Thyroid gland (tissue), 4 donors: Measurements from ENCODE around the gene KCTD19. TPM values are rescaled to one million over a fixed set of nuclear protein-coding genes. Genes with fewer than 3 reads are reported as not detected.

Source experiments
- DNase-seq, 2 donors: peaks; one replicate each; pipeline ENCODE4 v3.0.0-alpha.2; 2019
- H3K27ac ChIP-seq, 3 donors: fragments of 200-600 bp; sonication (generic); 1 replicate in 2 of 3; 2 replicates in 1 of 3; pipeline ENCODE4 v1.5.1; 2016 to 2019; ENCODE audit warnings: mild to moderate bottlenecking in 1 of 3, moderate library complexity in 1 of 3
- H3K27me3 ChIP-seq: fragments of 200-600 bp; sonication (generic); one replicate; pipeline ENCODE4 v1.5.1; 2019
- H3K36me3 ChIP-seq, 2 donors: fragments of 200-600 bp; sonication (generic); one replicate each; pipeline ENCODE4 v1.5.1; 2016 to 2019
- H3K4me1 ChIP-seq, 2 donors: fragments of 200-600 bp; sonication (generic); one replicate each; pipeline ENCODE4 v1.5.1; 2017 to 2019
- H3K4me3 ChIP-seq, 3 donors: fragments of 200-600 bp; sonication (generic); replicated peaks in 1 of 3; 1 replicate in 2 of 3; 2 replicates in 1 of 3; pipeline ENCODE4 v1.5.1; 2016; ENCODE audit warnings: mild to moderate bottlenecking in 1 of 3
- H3K9me3 ChIP-seq: fragments of 200-600 bp; sonication (generic); one replicate; pipeline ENCODE4 v1.5.1; 2017
- CTCF ChIP-seq, 6 experiments: fragments of 200-600 bp in 3 of 6; fragments of 450-650 bp in 3 of 6; sonication (generic) in 3 of 6; IDR thresholded peaks; one replicate each; pipeline ENCODE4 v1.5.1; 2016 to 2019; ENCODE audit warnings: antibody characterized with exemption in 6 of 6, mild to moderate bottlenecking in 2 of 6, inconsistent platforms in 1 of 6, moderate library complexity in 1 of 6
- POLR2A ChIP-seq, 2 donors: fragments of 450-650 bp; IDR thresholded peaks; one replicate each; pipeline ENCODE4 v1.6.1; 2017; ENCODE audit warnings: antibody characterized with exemption in 2 of 2, mild to moderate bottlenecking in 2 of 2, moderate library complexity in 1 of 2
- WGBS, 2 donors: methylation state at CpG; one replicate each; pipeline ENCODE4 v1.1.5; 2017; 5-methylcytosine and 5-hydroxymethylcytosine counted together
- intact Hi-C: fragments of 100-400 bp; cut with DNase I; formaldehyde crosslinking; loops from one replicate; pipeline ENCODE4 v1.15.1; 2023
- total RNA-seq, 4 donors: library from RNA; depleted of rRNA; stranded (reverse); fragments of >200 nt; gene quantifications; one replicate each; pipeline ENCODE4 v1.2.3, GENCODE V29; 2016

KCTD19 gene
- total RNA-seq, 4 donors from 2014 or later: 2.6 TPM; not detected in 3

GRCh38 chr16:67349172-67349571, 22.6 kb upstream of the KCTD19 start:
- Histone ChIP-seq H3K4me3 (no peak overlapping the region), H3K27ac (no peak overlapping the region), H3K27me3 (no peaks in the 10 kb centered on the region), H3K9me3 (no peaks in the 10 kb centered on the region), H3K4me1 (no peaks in the 10 kb centered on the region), H3K36me3 (no peaks in the 10 kb centered on the region)
- no peak for DNase-seq
- intact Hi-C loops: no loop called here
- TF ChIP-seq POLR2A (IDR thresholded peaks at IDR 0.05) (no peak), CTCF (IDR thresholded peaks at IDR 0.05) (peak in 2 of 6 experiments; percentile 14 to 25)

- Histone ChIP-seq H3K9me3 (no peaks in the 10 kb centered on the region), H3K27ac (no peak overlapping the region), H3K27me3 (no peaks in the 10 kb centered on the region), H3K4me1 (no peaks in the 10 kb centered on the region), H3K4me3 (no peak overlapping the region), H3K36me3 (no peaks in the 10 kb centered on the region)
- TF ChIP-seq CTCF (IDR thresholded peaks at IDR 0.05) (no peak), POLR2A (IDR thresholded peaks at IDR 0.05) (no peak)
- intact Hi-C loops: no loop called here
- no peak for DNase-seq
- WGBS, 2 donors: 84 to 85% methylated on average over 3 of the region's 3 CpGs
These were observed 19.8 kb upstream of the KCTD19 start for GRCh38 chr16:67346341-67346740.

GRCh38 chr16:67345401-67345800, 18.9 kb upstream of the KCTD19 start:
- Histone ChIP-seq H3K9me3 (no peaks in the 10 kb centered on the region), H3K27me3 (no peaks in the 10 kb centered on the region), H3K4me1 (no peaks in the 10 kb centered on the region), H3K4me3 (no peak overlapping the region), H3K27ac (no peak overlapping the region), H3K36me3 (no peaks in the 10 kb centered on the region)
- intact Hi-C loops: no loop called here
- WGBS, 2 donors: 80 to 88% methylated on average over 1 of the region's 1 CpG
- DNase-seq: no peak
- TF ChIP-seq CTCF (IDR thresholded peaks at IDR 0.05) (no peak), POLR2A (IDR thresholded peaks at IDR 0.05) (no peak)

- Histone ChIP-seq H3K27ac (no peak overlapping the region), H3K9me3 (no peaks in the 10 kb centered on the region), H3K36me3 (no peaks in the 10 kb centered on the region), H3K4me3 (no peak overlapping the region), H3K27me3 (no peaks in the 10 kb centered on the region), H3K4me1 (no peaks in the 10 kb centered on the region)
- intact Hi-C loops: no loop called here
- 78 to 88% methylated on average over 4 of the region's 4 CpGs for WGBS, 2 donors
- DNase-seq: no peak
- TF ChIP-seq CTCF (IDR thresholded peaks at IDR 0.05) (no peak), POLR2A (IDR thresholded peaks at IDR 0.05) (no peak)
These were observed 16.1 kb upstream of the KCTD19 start for GRCh38 chr16:67342616-67343015.

GRCh38 chr16:67341250-67341649, 14.7 kb upstream of the KCTD19 start:
- Histone ChIP-seq H3K36me3 (no peaks in the 10 kb centered on the region), H3K27me3 (no peaks in the 10 kb centered on the region), H3K4me1 (no peaks in the 10 kb centered on the region), H3K4me3 (no peak overlapping the region), H3K27ac (no peak overlapping the region), H3K9me3 (no peaks in the 10 kb centered on the region)
- intact Hi-C loops: no loop called here
- no peak for DNase-seq
- WGBS, 2 donors: 86 to 92% methylated on average over 3 of the region's 3 CpGs
- TF ChIP-seq POLR2A (IDR thresholded peaks at IDR 0.05) (no peak), CTCF (IDR thresholded peaks at IDR 0.05) (no peak)
